Left forelimb (tissue), 1 donor: Measurements from ENCODE around the gene SPO11.

Source experiments
- DNase-seq: peaks from one replicate; pipeline ENCODE4 v3.0.0-alpha.2; 2018; ENCODE audit warnings: low spot score

The SPO11 gene

GRCh38 chr20:57391439-57392301 is 62.1 kb downstream of the SPO11 start:
- no peak for DNase-seq

GRCh38 chr20:57392512-57393271 is 63.1 kb downstream of the SPO11 start:
- DNase-seq = no peak
